Nucleus accumbens (tissue), 56 donors: ENCODE results near the gene TMCC1.
"Not testable (repeated sequence)": the region's sequence is repeated elsewhere in the genome, so short reads cannot be mapped to it uniquely, and the experiment has no call there.

Experiments used
- DNase-seq, 56 donors: peaks; one replicate each; lab custom pipeline; 2025; lab: John Stamatoyannopoulos, UW

The TMCC1 gene

DNA sequence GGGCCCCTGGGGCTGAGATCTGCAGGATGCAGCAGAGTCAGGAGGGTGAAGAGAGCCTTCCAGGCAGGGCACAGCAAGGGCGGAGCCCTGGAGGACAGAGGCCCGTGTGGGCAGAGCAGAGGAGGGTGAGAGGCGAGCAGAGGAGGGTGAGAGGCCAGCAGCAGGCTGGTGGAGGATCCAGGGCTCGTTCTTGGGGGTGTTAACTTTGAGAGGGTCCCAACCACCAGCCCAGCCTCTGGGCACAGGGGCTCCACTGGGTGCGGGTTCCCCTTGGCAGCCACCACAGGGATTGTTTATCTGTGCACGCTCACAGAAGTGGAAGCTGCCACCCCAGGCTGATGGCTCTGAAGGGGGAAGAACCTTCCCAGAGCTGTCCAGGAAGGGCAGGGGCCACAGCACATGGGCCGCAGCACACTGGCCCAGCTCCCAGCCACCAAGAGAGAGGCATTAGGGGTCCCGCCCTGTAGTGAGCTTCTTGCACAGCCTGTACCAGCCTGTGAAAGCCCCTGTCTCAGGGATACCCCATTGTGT is 277.7 kb downstream of the TMCC1 start:
- no peak for DNase-seq

DNA sequence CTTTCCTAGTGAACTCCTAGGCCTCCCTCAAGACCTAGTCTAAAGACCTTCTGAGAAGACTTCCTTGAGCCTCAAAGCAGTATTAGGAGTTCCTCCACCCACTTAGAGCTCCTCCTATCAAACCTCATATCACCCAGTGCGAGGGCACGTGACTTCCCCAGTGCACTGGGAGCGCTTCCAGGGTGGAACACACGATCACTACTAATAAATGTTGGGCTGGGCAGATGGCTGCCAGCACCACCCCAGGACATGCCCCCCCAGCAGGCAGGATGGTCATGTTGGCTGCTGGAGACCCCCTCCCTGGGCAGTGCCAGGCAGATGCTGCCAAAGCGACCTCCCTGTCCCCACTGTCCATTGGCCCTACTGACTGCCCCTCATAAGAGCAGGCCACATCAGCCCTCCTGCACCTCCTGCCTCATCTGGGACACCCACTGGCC is 278.6 kb downstream of the TMCC1 start:
- DNase-seq: peak in 3 of 56 donors; percentile 12 to 34 (median 20)

DNA sequence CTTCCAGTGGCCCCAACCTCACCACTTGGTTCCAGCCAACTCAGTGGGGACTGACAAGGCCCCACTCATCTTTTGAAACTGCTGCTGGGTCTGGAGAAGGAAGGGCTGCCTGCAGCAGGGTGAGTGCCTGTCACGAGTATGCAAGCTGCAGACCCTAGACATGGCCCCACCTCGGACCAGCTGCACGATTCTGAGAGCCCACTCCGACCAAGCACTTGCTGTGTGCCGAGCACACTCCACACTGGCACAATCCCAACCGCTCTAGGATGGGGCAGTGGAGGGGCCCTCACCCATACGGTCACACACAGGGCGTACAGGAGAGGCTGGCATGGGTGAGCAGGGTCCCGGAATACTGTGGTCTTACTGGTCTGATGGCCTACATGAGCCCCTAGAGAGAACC is 279.1 kb downstream of the TMCC1 start:
- DNase-seq: no peak

DNA sequence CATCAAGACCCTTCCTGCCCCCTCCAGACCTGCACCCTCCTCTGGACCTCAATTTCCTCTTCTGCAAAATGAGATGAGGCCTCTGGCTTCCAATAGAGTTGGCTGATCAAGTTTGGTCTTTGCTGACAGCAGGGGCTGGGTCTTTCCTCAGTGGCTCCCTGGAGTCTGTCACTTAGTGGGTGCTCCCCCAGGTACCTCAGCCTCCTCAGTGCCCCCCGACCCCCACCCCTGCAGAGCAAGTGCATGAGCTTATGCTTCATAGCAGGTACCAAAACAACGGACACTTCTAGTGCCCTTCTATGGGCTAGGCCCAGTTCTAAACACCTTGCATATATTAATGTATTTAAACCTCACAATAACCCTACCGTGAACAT is 280.2 kb downstream of the TMCC1 start:
- no peak for DNase-seq

DNA sequence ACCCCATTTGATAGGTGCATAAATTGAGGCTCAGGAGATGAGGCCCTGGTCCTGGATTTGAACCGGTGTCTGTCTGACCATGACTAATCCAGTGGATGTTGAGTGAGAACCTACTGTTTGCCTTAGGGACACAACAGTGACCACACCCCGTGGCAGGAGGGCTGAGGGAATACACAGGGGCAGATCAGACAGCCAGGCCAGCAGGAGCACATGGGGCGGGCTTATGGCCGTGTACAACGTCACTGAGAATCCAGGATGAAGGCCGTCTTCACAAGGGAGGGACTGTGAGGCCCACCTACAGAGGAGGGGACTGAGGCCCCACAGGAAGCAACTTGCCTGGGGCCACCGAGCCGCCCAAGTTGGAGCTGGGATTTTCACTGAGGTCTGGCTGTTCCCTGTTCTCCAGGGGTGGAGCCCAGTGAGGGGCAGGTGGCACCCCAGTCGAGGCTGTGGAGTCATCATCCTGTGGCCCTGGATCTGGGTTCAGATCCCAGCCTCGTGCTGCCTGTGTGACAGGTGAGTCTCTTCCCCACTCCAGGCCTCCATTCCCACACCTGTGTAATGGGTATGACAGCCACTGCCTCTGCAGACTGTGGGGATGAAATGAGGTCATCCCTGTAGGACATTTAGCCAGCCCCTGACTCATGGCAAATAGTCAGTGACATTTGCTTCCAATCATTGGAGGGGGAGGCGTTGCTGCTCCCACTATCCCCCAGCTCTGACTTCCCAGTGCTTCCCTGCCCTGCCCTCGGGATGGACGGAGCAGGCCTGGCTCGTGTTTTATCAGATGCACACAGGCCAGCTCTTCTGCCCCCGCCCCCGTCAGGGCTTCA is 280.8 kb downstream of the TMCC1 start:
- DNase-seq: no peak

DNA sequence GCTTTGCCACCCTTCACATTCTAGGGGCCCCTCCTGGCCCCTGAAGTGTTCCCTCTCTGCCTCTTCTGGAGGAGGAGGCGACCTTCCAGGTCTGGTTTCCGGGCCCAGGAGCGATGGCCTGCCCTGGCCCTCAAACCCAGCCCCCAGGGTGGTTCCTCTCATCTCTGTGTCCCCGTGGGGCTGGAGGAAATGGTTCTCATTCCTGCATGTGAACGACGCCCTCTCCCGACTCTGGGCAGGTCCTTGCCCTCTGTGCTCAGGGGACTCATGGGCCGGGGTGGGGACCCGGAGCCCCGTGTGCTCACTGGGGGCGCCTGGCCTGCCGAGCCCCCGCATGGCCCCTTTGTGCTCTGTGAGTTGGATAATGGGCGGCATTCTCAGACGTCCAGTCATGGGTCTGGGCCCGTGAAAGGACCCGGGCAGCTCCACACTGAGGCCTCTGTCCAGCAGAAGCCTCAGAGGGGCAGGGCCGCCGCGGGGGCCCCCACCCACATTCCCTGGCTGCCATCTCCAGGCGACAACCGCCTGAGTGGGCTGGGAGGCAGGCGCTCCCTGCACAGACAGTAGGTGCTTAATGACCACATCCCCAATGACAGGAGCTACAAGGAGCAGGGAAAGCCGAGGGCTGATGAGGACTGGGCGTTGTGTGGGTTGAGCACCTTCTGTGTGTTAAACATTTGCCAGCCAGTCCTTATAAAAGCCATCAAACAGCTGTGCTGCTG is 281.5 kb downstream of the TMCC1 start:
- peak in 14 of 56 donors; percentile 20 to 62 (median 40) for DNase-seq

DNA sequence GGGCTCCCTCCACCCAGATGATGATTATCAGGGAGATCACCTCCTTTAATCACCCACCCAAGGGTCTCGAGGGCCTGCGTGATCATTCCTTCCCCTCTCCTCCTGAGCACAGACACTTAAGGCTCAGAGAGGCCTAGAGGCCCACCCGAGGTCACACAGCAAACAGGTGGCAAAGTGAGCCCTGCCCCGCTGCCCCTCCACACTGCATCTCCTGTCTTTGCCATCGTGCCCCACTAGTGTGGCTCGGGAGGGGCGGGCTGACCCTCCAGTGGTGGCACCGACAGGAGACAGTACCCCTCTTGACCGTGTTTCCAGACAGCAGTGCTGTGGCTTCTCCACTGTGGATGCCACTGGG is 282.1 kb downstream of the TMCC1 start:
- DNase-seq: no peak

DNA sequence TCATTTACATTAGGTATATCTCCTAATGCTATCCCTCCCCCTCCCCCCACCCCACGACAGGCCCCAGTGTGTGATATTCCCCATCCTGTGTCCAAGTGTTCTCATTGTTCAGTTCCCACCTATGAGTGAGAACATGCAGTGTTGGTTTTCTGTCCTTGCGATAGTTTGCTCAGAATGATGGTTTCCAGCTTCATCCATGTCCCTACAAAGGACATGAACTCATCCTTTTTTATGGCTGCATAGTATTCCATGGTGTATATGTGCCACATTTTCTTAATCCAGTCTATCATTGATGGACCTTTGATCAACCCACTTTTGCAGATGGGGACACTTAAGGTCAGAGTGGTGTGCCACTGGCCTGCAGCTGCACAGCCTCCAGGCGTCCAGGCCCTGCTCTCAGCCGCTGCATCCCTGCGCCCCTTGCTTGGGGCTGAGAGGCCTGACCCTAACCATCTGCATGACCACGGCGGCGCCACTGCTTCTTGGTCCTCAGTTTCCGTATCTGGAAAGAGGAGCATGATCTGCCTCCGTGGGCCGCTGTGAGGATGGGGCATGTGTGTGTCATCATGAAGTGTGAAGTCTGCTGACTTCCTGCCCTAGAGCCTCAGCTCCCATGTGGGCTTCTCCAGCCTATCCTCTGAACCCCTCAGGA is 282.6 kb downstream of the TMCC1 start:
- not testable (repeated sequence) for DNase-seq

DNA sequence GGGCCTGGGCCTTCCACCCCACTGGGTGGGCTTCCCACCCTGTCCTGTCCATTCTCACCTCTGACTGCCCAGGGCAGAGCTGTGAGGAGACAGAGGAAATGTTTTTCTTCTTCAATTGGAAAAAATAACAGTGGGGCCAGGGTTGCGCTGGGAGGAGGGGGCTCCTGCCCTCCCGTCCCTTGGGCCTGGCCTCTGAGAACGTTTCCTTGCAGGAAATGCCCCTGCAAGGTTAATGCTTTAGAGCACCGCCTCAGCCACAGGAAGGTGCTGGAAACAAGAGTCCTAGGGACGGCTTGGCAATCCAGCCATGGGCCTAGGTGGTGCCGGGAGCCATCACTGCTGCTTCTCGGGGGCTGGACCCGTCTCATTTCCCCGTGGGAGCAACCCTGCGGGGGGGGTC is 283.2 kb downstream of the TMCC1 start:
- DNase-seq: no peak

DNA sequence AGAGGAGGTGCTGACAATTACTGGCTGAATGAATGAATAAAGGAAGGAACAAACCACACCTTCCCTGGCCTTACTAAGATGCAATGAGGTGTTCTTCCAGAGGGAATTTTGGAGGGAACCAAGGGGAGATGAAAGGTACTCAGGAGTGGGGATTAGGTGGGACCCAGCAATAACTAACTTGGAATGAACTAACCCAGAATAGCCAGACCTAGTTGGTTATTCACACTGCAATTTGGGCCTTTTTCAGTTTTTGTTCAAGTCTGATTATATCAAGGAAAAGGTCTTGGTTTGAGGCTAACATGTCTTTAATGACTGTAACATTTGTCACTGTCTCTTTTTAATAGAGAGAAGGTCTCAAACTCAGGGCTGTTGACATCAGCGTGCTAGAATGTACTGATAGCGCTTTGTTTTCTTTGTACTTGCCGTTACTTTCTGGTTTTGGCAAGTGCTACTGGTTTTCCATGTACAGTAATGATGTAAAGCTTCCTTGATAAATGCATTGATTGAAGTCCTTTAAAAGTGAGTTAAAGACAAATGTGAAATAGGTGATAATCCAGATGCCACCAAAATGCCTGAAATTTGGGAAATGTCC is 283.8 kb downstream of the TMCC1 start:
- DNase-seq: no peak

DNA sequence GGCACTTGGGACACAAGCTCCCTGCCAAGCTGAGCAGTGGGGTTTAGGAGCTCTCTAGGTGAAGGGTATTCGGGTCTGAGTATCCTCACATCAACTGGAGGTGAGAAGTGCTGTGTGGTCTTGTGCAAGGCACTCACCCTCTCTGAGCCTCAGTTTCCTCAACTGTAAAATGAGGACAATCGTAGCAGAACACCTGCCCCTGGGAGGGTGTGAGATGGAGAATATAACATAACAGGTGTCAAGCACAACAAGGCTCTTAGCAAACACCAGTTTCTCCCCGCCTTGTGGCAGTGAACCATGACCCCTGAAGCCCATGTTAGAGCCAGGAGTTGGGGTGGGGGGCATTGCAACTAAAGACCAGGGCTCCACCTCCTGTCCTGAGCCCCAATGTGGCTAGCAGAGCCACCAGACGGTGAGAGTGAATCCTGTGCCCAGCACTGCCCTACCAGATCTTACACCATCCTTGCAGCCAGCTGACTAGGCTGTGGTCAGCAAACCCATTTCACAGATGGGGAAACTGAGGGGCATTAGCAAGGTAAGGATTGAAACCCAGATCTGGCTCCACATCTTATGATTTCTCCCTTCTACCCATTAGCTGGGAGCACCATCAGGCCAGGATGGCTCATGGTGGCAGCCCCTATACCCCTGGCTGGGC is 284.4 kb downstream of the TMCC1 start:
- DNase-seq: no peak

DNA sequence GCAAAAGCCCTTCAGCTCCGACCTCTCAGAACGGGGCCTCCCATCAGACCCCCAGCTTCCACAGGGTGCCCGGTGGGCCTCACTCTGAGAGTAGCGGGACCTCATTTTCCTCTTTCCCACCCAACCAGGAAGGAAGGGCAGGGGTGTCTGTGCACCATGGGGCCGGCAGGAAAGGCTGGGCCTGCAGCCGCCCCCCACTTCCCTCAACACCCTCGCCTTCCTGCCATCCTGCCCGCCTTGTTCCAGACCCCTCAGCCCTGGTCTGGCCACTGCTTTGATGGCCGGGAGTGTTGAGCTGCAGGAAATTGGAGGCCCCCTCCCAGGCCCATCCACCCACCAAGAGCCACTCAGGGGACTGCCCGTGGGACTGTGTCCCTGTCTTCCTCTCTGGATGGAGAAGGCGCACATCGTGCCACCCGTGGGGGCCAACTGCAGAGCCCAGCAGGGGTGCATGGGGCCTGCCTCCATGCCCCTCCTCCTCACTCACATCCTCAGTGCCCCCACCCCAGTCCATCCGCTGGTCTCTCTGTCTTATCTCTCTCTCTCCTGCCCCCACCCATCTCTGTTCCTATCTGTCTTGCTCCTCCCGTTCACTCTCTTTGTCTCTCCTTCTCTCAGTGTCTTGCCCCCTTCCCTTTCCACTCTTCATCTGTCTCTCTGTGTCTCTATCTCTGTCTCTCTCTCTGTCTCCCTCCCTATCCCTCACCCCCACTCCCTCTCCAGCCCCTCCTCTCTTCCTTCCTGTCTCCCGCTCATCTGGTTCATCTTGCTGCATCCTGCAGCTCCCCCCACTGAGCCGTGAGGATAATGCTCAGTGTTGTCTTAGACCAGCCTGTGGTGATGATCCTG is 285.2 kb downstream of the TMCC1 start:
- peak in 14 of 56 donors; percentile 13 to 53 (median 27) for DNase-seq

DNA sequence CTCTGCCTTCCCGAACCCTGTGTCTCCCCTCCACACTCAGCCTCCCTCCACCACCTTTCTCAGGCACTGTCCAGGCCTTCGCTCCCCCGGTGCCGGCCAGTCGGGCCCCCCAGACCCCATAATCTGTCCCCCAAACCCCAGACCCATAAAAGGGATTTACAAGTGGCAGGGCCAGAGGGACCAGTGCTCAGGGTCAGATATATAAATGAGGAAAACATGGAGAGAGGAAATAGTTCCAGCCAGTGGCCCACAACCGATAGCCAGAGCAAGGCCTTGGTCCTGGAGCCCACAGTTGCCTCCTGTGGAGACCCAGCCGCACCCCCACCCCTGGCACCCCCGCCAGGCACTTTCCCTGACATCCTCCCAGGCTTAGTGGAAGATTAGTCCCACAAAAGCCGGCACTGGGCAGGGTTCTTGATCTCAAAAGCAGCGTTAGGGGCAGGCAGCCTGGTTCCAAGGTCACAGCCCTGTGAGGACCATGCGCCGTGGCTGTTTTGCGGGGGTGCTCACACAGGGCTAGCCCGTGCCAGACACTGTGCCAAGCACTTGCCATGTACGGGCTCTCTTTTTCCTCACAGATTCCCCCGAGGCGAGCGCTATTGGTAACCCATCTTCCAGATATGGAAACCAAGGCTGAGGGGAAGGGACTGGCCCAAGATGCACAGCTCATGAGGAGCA is 286.0 kb downstream of the TMCC1 start:
- no peak for DNase-seq

DNA sequence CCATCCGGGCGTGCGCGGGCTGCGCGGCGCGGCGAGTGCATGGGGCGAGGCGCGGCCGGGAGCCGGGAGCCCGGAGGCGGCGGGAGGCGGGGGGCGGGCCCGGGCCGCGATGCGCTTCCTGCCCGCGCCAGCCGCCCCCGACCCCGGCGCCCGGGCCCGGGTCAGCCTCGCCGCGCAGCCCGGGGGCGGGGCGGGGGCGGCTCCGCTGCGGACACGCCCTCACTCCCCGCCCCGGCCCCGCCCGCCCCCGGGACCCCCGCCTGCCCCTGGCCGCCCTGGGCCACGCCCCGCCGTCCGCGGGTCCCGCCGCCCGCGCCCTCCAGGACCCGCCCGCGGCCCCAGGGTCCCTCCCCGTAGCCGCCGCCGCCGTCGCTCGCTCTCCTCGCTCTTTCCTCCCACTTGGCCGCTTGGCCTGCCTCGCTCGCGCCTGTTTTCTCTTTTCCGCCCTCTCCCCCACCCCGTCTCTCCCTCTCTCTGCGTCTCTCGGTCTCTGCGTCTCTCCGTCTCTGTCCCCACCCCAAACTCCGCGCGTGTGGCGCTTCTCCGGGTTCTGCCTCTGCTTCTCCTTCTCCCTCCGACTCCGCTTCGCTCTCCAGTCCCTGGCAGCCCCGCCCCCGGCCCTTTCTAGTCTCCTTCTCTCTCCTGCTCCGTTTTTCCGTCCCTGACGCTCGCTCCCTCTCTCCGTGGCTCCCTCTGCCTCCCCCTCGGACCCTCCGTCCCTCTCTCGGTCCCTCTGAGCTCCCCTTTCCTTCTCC is 286.7 kb downstream of the TMCC1 start, which contains the start of gene PLXND1:
TSS of gene PLXND1 (minus strand) at position 41 of the 755 bp plus-strand sequence. CDS start at position 4, 37 bp downstream.
- DNase-seq: peak in 40 of 56 donors; percentile 12 to 73 (median 46)

DNA sequence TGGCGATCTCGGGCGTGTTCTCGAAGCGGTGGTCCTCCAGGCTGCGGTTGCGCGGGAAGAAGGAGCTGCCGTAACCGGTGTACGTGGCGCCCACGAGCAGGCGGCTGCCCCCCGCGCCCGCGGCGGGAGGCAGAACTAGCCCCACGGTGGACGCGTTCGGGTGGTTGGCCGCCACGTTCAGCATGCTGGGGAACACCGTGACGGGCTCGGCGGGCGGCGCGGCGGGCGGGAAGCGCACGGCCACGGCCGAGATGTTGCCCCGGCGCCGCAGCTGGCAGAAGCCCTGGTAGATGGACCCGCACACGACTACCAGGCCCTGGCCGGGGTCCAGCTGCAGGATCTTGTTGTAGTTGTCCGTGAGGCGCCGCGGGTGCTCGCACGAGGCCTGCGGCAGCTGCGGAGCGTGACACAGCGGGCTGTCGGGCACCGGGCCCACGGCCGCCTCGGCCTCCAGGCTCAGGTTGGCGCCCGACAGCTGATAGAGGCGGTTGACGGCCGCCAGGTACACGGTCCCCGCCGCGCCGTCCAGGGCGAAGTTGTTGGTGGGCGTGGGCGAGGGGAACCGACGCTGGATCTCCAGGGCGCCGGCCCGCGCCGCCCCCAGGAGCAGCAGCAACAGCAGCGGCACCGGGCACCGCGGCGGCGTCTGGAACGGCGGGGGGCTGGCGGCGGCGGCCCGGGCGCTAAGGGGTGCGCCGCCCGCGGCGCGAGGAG is 287.4 kb downstream of the TMCC1 start:
- DNase-seq: peak in 8 of 56 donors; percentile 17 to 53 (median 34)

DNA sequence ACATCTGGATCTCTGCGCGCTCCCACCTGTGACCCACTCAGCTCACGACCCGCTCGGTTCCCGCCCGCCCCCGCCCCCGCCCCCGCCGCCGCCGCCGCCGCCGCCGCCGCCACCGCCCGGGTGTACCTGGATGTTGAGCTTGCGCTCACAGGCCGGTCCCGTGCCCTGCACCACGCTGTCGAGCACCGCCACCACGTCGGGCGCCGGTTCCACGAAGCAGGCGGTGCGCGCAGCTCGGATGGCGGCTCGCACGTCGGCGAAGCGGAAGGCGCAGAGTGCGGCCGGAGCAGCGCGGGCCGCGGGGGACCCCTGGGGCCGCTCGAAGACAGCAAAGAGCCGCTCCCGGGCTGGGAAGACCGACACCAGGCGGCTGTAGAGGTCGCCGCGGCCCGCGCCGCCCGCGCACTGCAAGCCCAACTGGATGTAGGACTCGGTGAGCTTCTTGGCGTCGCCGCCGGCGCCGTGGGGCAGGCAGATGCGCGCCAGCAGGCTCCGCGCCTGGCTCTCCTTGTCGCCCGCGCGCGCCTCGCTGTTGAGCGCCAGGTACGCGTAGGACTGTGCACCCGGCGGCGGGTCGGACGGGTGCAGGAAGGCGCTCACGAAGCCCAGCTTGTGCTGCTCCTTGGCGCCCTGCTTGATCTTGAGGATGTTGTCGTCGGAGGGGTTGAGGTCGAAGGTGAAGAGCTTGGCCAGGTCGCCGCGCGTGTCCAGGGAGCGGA is 288.1 kb downstream of the TMCC1 start:
- DNase-seq: peak in 20 of 56 donors; percentile 16 to 55 (median 29)
